K562 (cell line): ENCODE results near the gene MSGN1. TPM values are rescaled to one million over a fixed set of nuclear protein-coding genes. Genes with fewer than 3 reads are reported as not detected.

Experiments
- BDP1 ChIP-seq: IDR thresholded peaks from 3 replicates; pipeline ENCODE4 v1.6.1; 2011; ENCODE audit not compliant: insufficient read length, insufficient read depth
- CHD1 ChIP-seq: fragments of 200-600 bp; sonication (generic); IDR thresholded peaks from one replicate; pipeline ENCODE4 v1.6.1; 2012; ENCODE audit warnings: mild to moderate bottlenecking, moderate library complexity, low read length, inconsistent platforms
- KDM1A ChIP-seq, 2 experiments: fragments of 450-650 bp; IDR thresholded peaks; 2 replicates each; pipeline ENCODE4 v1.6.1; 2016; ENCODE audit warnings: mild to moderate bottlenecking in 2 of 2
- KLF10 ChIP-seq: fragments of 250-450 bp; sonication (Bioruptor Pico); IDR thresholded peaks from 2 replicates; pipeline ENCODE4 v1.6.1; 2021; ENCODE audit warnings: matching md5 sums
- MAZ ChIP-seq, 2 experiments: fragments of 450-650 bp in 1 of 2; sonication (generic) in 1 of 2; formaldehyde crosslinking; IDR thresholded peaks in 1 of 2; conservative IDR thresholded peaks in 1 of 2; 2 replicates each; pipeline versions ENCODE4 v1.4.0 to v1.5.0; 2020; ENCODE audit warnings: mild to moderate bottlenecking in 1 of 2, missing genetic modification reagents in 1 of 2
- NR4A1 ChIP-seq, 2 experiments: fragments of 250-450 bp in 1 of 2; fragments of 450-650 bp in 1 of 2; sonication (Bioruptor Pico) in 1 of 2; IDR thresholded peaks; 2 replicates each; pipeline versions ENCODE4 v1.4.0 to v1.6.1; 2016 to 2020; ENCODE audit warnings: mild to moderate bottlenecking in 2 of 2, missing compliant biosample characterization in 1 of 2, missing genetic modification characterization in 1 of 2, moderate library complexity in 1 of 2
- PCBP2 ChIP-seq: fragments of 200-400 bp; formaldehyde crosslinking; IDR thresholded peaks from 2 replicates; pipeline ENCODE4 v1.6.1; 2018; ENCODE audit warnings: low read length, low read depth, mild to moderate bottlenecking, moderate library complexity; ENCODE audit not compliant: poor library complexity, severe bottlenecking
- RB1 ChIP-seq: fragments of 450-650 bp; IDR thresholded peaks from 2 replicates; pipeline ENCODE4 v1.6.1; 2017; ENCODE audit warnings: low read depth, mild to moderate bottlenecking
- TBP ChIP-seq: optimal IDR thresholded peaks from 2 replicates; pipeline ENCODE3; 2011; ENCODE audit warnings: low read depth, low read length, improper control_type of control experiment
- ZNF589 ChIP-seq: fragments of 200-800 bp; sonication (Bioruptor generic); IDR thresholded peaks from 2 replicates; pipeline ENCODE4 v1.6.1; 2016; ENCODE audit warnings: low read depth, missing genetic modification characterization, missing compliant biosample characterization
- ZNF76 ChIP-seq: fragments of 250-450 bp; sonication (Bioruptor Pico); IDR thresholded peaks from 2 replicates; pipeline ENCODE4 v1.4.0; 2020; ENCODE audit warnings: mild to moderate bottlenecking, moderate library complexity, borderline replicate concordance
- polyA plus RNA-seq, 8 experiments: library from polyadenylated mRNA; depleted of rRNA in 4 of 8; stranded (reverse) in 5 of 8; unstranded in 3 of 8; fragments of >200 nt; fragmentation: Nextera tagmentation in 2 of 8; fragmentation: Illumina TruSeq in 1 of 8; extraction: Ambion mirVana in 2 of 8; extraction: Trizol in 1 of 8; gene quantifications; 2 replicates each; pipeline versions ENCODE4 v1.2.1 to v1.2.3, GENCODE V29; 2011 to 2014; ENCODE audit warnings: inconsistent platforms in 1 of 8, missing spikeins in 1 of 8
- total RNA-seq, 7 experiments: library from RNA; depleted of rRNA in 6 of 7; stranded (reverse); fragments of >200 nt in 6 of 7; fragmentation: Illumina TruSeq in 2 of 7; extraction: Trizol in 2 of 7; gene quantifications; 2 replicates each; pipeline versions ENCODE4 v1.2.1 to v1.2.3, GENCODE V29; 2011 to 2021; ENCODE audit warnings: low replicate concordance in 1 of 7
- TF ChIP-seq, protein P1 (sequence below): fragments of 450-650 bp; IDR thresholded peaks from 2 replicates; pipeline ENCODE4 v1.7.1; 2018; ENCODE audit warnings: mild to moderate bottlenecking, low read depth; ENCODE audit not compliant: partially characterized antibody
- TF ChIP-seq, protein P2 (sequence below): fragments of 250-450 bp; sonication (Bioruptor Pico); IDR thresholded peaks from 2 replicates; pipeline ENCODE4 v1.4.0; 2020; ENCODE audit warnings: mild to moderate bottlenecking, moderate library complexity
- TF ChIP-seq, protein P3 (sequence below): fragments of 200-800 bp; sonication (Bioruptor generic); IDR thresholded peaks from 2 replicates; pipeline ENCODE4 v1.6.1; 2016; ENCODE audit warnings: missing genetic modification characterization, missing compliant biosample characterization
- TF ChIP-seq, protein P4 (sequence below): fragments of 450-650 bp; IDR thresholded peaks from 2 replicates; pipeline ENCODE4 v1.6.1; 2016; ENCODE audit warnings: low read depth, mild to moderate bottlenecking, moderate library complexity

The MSGN1 gene
- total and polyA plus RNA-seq, 9 of the 15 experiments (the other 6 are each of a cell fraction or from before 2014, with no cell fraction given) = not detected

DNA sequence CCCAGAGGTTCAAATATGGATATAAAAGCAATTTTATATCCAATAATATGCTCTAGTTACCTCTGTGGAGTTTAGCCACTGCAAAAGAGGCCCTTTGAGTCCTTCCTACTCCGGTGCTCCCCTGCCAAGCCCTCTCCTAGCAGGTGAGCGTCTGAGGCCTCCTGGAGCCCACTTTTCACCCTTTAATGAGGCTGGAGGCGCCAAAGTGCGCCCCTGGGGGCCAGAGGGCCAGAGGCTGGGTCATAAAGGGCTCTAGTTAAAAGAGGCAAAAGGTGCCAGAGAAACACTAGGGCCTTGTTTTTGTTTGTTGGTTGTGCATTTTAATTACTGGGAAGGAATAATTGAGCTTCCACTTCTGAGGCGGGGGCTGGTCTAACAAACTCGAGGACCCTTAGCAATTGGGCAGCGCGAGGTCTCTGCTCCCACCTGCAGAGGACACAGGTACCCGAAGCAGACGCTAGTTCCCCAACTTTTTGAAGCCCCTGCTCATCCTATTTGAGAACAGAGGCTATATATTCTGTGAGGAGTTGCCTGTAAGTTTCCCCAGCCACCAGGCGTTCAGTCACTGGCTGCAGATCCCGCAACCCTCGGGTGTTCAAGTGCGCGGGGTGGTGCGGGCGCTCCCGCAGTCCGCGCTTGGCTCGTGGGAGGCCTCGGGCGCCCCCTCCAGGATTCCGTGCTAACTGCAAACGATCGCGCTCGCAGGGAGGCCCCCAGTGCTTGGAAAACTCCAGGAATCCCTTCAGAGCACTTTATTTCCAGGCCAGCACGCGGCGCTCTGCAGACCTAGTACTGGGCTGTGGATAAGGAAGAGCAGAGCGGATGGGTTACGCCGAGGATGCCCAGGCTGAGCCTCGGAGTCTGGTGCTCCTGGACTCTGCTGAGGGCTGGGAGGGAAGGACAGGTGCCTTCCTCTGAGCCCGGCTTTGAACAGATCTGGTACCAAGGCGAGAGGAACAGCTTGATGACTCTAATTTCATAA lies 14.1 kb downstream of the MSGN1 start (continued):
- TF ChIP-seq, protein P1, sequence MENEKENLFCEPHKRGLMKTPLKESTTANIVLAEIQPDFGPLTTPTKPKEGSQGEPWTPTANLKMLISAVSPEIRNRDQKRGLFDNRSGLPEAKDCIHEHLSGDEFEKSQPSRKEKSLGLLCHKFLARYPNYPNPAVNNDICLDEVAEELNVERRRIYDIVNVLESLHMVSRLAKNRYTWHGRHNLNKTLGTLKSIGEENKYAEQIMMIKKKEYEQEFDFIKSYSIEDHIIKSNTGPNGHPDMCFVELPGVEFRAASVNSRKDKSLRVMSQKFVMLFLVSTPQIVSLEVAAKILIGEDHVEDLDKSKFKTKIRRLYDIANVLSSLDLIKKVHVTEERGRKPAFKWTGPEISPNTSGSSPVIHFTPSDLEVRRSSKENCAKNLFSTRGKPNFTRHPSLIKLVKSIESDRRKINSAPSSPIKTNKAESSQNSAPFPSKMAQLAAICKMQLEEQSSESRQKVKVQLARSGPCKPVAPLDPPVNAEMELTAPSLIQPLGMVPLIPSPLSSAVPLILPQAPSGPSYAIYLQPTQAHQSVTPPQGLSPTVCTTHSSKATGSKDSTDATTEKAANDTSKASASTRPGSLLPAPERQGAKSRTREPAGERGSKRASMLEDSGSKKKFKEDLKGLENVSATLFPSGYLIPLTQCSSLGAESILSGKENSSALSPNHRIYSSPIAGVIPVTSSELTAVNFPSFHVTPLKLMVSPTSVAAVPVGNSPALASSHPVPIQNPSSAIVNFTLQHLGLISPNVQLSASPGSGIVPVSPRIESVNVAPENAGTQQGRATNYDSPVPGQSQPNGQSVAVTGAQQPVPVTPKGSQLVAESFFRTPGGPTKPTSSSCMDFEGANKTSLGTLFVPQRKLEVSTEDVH = no peak
- TF ChIP-seq PCBP2 (no peak), ZNF76 (CRISPR knock-in tag) (no peak), RB1 (peak; percentile 56), ZNF589 (CRISPR knock-in tag) (no peak), TBP (no peak), KLF10 (CRISPR knock-in tag) (no peak), MAZ (CRISPR knock-in tag; conservative IDR thresholded peaks at IDR 0.05 in 1 of 2, IDR thresholded peaks at IDR 0.05 in 1 of 2) (peak in 1 of 2 experiments; percentile 73; a peak in 1 of 4 replicates), CHD1 (no peak), NR4A1 (CRISPR knock-in tag; IDR thresholded peaks at IDR 0.05) (peak; percentile 11; the same call in 1 of the 2 replicates), NR4A1 (tag; IDR thresholded peaks at IDR 0.05) (no peak), KDM1A (IDR thresholded peaks at IDR 0.05) (no peak), BDP1 (no peak)
- TF ChIP-seq, protein P2, sequence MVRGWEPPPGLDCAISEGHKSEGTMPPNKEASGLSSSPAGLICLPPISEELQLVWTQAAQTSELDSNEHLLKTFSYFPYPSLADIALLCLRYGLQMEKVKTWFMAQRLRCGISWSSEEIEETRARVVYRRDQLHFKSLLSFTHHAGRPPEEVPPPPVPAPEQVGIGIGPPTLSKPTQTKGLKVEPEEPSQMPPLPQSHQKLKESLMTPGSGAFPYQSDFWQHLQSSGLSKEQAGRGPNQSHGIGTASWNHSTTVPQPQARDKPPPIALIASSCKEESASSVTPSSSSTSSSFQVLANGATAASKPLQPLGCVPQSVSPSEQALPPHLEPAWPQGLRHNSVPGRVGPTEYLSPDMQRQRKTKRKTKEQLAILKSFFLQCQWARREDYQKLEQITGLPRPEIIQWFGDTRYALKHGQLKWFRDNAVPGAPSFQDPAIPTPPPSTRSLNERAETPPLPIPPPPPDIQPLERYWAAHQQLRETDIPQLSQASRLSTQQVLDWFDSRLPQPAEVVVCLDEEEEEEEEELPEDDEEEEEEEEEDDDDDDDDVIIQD (CRISPR knock-in tag) = no peak
- TF ChIP-seq, protein P3, sequence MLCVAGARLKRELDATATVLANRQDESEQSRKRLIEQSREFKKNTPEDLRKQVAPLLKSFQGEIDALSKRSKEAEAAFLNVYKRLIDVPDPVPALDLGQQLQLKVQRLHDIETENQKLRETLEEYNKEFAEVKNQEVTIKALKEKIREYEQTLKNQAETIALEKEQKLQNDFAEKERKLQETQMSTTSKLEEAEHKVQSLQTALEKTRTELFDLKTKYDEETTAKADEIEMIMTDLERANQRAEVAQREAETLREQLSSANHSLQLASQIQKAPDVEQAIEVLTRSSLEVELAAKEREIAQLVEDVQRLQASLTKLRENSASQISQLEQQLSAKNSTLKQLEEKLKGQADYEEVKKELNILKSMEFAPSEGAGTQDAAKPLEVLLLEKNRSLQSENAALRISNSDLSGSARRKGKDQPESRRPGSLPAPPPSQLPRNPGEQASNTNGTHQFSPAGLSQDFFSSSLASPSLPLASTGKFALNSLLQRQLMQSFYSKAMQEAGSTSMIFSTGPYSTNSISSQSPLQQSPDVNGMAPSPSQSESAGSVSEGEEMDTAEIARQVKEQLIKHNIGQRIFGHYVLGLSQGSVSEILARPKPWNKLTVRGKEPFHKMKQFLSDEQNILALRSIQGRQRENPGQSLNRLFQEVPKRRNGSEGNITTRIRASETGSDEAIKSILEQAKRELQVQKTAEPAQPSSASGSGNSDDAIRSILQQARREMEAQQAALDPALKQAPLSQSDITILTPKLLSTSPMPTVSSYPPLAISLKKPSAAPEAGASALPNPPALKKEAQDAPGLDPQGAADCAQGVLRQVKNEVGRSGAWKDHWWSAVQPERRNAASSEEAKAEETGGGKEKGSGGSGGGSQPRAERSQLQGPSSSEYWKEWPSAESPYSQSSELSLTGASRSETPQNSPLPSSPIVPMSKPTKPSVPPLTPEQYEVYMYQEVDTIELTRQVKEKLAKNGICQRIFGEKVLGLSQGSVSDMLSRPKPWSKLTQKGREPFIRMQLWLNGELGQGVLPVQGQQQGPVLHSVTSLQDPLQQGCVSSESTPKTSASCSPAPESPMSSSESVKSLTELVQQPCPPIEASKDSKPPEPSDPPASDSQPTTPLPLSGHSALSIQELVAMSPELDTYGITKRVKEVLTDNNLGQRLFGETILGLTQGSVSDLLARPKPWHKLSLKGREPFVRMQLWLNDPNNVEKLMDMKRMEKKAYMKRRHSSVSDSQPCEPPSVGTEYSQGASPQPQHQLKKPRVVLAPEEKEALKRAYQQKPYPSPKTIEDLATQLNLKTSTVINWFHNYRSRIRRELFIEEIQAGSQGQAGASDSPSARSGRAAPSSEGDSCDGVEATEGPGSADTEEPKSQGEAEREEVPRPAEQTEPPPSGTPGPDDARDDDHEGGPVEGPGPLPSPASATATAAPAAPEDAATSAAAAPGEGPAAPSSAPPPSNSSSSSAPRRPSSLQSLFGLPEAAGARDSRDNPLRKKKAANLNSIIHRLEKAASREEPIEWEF = no peak
- TF ChIP-seq, protein P4, sequence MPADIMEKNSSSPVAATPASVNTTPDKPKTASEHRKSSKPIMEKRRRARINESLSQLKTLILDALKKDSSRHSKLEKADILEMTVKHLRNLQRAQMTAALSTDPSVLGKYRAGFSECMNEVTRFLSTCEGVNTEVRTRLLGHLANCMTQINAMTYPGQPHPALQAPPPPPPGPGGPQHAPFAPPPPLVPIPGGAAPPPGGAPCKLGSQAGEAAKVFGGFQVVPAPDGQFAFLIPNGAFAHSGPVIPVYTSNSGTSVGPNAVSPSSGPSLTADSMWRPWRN = no peak
